Osteocyte (in vitro differentiated cells): Measurements from ENCODE around the gene CACNA1C. TPM values are rescaled to one million over a fixed set of nuclear protein-coding genes. Genes with fewer than 3 reads are reported as not detected.

Experiments
- DNase-seq: peaks from one replicate; pipeline ENCODE4 v3.0.0; 2021; ENCODE audit warnings: mixed read lengths; ENCODE audit not compliant: unreplicated experiment; ENCODE audit errors: extremely low spot score
- H3K27ac Mint-ChIP-seq: one replicate; pipeline ENCODE4 v1.8.0; 2021; ENCODE audit warnings: mild to moderate bottlenecking, mixed read lengths; ENCODE audit not compliant: unreplicated experiment
- H3K27me3 Mint-ChIP-seq: one replicate; pipeline ENCODE4 v1.8.0; 2021; ENCODE audit warnings: mixed read lengths; ENCODE audit not compliant: unreplicated experiment
- H3K36me3 Mint-ChIP-seq: one replicate; pipeline ENCODE4 v1.8.0; 2021; ENCODE audit warnings: mixed read lengths; ENCODE audit not compliant: unreplicated experiment
- H3K4me1 Mint-ChIP-seq: one replicate; pipeline ENCODE4 v1.8.0; 2021; ENCODE audit warnings: mixed read lengths; ENCODE audit not compliant: unreplicated experiment
- H3K4me3 Mint-ChIP-seq: one replicate; pipeline ENCODE4 v1.8.0; 2021; ENCODE audit warnings: mild to moderate bottlenecking, moderate library complexity, mixed read lengths; ENCODE audit not compliant: unreplicated experiment
- H3K9me3 Mint-ChIP-seq: one replicate; pipeline ENCODE4 v1.8.0; 2021; ENCODE audit warnings: mixed read lengths; ENCODE audit not compliant: unreplicated experiment
- CTCF ChIP-seq: fragments of 200-600 bp; sonication (generic); IDR thresholded peaks from 2 replicates; pipeline ENCODE4 v1.5.0; 2021; ENCODE audit warnings: antibody characterized with exemption, mild to moderate bottlenecking, moderate library complexity
- total RNA-seq: library from RNA; stranded (reverse); gene quantifications from 2 replicates; pipeline ENCODE4 v1.2.1, GENCODE V29; 2021

CACNA1C gene
- total RNA-seq, 1 donor from 2014 or later, result 67.4 TPM

GRCh38 chr12:2301531-2302461 is 249.0 kb downstream of the CACNA1C start:
- H3K27ac Mint-ChIP-seq, result peak overlapping the region; percentile 98
- DNase-seq, result peak; percentile 91

GRCh38 chr12:2302711-2303580 is 250.2 kb downstream of the CACNA1C start:
- no peak for TF ChIP-seq CTCF
- H3K27me3 Mint-ChIP-seq, result no peaks in the 10 kb centered on the region
- peak overlapping the region; percentile 49 for H3K4me3 Mint-ChIP-seq
- no peaks in the 10 kb centered on the region for H3K9me3 Mint-ChIP-seq
- H3K27ac Mint-ChIP-seq, result peak overlapping the region; percentile 98
- no peak for DNase-seq
- peaks cover 95% of the 10 kb centered on the region for H3K4me1 Mint-ChIP-seq
- no peaks in the 10 kb centered on the region for H3K36me3 Mint-ChIP-seq

More at GRCh38 chr12:2301531-2302461, 249.0 kb downstream of the CACNA1C start:
- Mint-ChIP-seq H3K9me3 (no peaks in the 10 kb centered on the region), H3K27me3 (no peaks in the 10 kb centered on the region), H3K4me1 (peaks cover 93% of the 10 kb centered on the region), H3K4me3 (peak overlapping the region; percentile 23), H3K36me3 (peaks cover 3% of the 10 kb centered on the region)
- no peak for TF ChIP-seq CTCF

GRCh38 chr12:2304223-2304622 is 251.4 kb downstream of the CACNA1C start:
- peaks cover 89% of the 10 kb centered on the region for H3K4me1 Mint-ChIP-seq
- no peak for DNase-seq
- no peaks in the 10 kb centered on the region for H3K36me3 Mint-ChIP-seq
- no peaks in the 10 kb centered on the region for H3K27me3 Mint-ChIP-seq
- no peak for TF ChIP-seq CTCF
- H3K4me3 Mint-ChIP-seq, result no peak overlapping the region
- peak overlapping the region; percentile 98 for H3K27ac Mint-ChIP-seq
- H3K9me3 Mint-ChIP-seq, result peaks cover 8% of the 10 kb centered on the region

GRCh38 chr12:2306012-2306411 is 253.2 kb downstream of the CACNA1C start:
- no peak for TF ChIP-seq CTCF
- DNase-seq, result no peak
- Mint-ChIP-seq H3K4me3 (peak overlapping the region; percentile 40), H3K9me3 (peaks cover 8% of the 10 kb centered on the region), H3K27ac (peak overlapping the region; percentile 98), H3K4me1 (peaks cover 84% of the 10 kb centered on the region), H3K27me3 (no peaks in the 10 kb centered on the region), H3K36me3 (no peaks in the 10 kb centered on the region)
